ENCODE results near the gene HSPA2. TPM values are rescaled to one million over a fixed set of nuclear protein-coding genes. Genes with fewer than 3 reads are reported as not detected.
"Not testable (repeated sequence)": the region's sequence is repeated elsewhere in the genome, so short reads cannot be mapped to it uniquely, and the experiment has no call there.

HSPA2 gene
- total RNA-seq, 1 donor: 2.5 TPM

- no peak for TF ChIP-seq CTCF (IDR thresholded peaks at IDR 0.05; ENCODE audit: insufficient read depth, low read length)
- DNase-seq (ENCODE audit: low read depth): no peak
- H3K4me3 ChIP-seq (ENCODE audit: low read depth, low read length): no peak overlapping the region
Observed at GRCh38 chr14:64561631-64562030, 21.1 kb downstream of the HSPA2 start.

- no peak for DNase-seq (ENCODE audit: low read depth)
- no peak for TF ChIP-seq CTCF (IDR thresholded peaks at IDR 0.05; ENCODE audit: insufficient read depth, low read length)
- H3K4me3 ChIP-seq (ENCODE audit: low read depth, low read length): no peak overlapping the region
Observed at GRCh38 chr14:64562436-64562835, 21.9 kb downstream of the HSPA2 start.

DNA sequence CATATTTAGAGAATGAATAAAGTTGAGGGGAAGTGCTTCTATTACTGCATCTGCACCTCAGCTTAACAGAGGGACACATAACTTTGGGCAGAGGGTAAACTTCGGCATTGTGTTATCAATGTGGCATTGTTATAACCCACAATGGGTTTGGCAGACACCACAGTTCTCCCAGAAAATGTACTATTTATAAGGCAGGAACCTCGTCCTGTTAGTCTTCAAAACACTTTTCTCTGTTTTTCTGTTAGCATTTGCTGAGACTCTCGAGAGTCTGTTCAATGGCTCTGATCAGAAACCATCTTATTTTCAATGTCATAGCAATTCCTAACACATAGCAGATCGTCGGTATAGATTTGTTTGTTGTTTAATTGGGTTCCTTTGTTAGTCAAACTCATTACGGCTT lies 23.2 kb downstream of the HSPA2 start:
- no peak overlapping the region for H3K4me3 ChIP-seq (ENCODE audit: low read depth, low read length)
- TF ChIP-seq CTCF (IDR thresholded peaks at IDR 0.05; ENCODE audit: insufficient read depth, low read length): no peak
- DNase-seq (ENCODE audit: low read depth): no peak

DNA sequence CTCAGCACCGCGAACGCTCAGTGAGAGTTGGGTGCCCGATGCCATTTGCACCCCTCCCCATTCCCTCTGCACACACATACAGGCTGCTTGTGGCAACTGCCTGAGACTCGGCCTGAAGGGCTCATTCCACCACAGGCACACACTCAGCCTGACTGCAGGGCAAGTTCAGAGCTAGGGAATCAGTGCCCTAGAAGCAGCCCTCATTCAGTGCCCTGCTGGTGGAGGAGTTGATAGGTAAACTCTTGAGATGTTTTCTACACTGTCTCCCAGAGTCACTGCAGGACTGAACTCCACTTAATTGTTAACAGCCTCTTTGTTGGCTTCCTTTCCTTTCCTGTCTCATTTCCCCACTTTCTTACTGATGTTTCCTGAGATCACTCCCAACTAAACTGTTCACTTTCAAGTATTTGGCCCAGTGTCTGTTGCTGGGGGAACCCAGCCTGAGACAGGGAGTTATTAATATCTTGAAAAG lies 26.1 kb downstream of the HSPA2 start:
- TF ChIP-seq CTCF (IDR thresholded peaks at IDR 0.05; ENCODE audit: insufficient read depth, low read length): no peak
- DNase-seq (ENCODE audit: low read depth): peak; percentile 39

DNA sequence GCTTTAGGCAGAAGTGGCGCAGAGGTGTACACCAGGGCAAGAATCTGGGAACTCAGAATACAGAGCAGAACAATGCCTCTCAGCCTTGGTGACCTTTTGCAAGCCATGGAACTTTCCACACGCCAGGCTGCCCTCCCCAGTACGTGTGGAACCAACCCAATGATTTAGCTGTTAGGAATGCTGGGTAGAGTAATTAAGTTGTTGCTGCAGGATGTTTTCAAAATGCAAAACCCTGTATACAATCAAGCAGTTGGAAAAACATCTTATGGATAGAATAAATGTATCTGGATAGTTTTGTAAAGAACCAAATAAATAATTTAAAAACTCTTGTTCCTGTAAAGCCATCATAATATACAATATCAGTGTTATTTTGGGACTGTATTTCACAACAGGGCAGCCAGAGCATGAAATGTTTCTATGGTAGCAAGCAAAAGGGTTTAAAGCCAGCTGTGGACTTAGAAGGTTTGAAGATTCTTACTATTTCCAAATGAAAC lies 28.6 kb downstream of the HSPA2 start:
- H3K4me3 ChIP-seq (ENCODE audit: low read depth, low read length): no peak overlapping the region
- peak; percentile 78 for DNase-seq (ENCODE audit: low read depth)
- no peak for TF ChIP-seq CTCF (IDR thresholded peaks at IDR 0.05; ENCODE audit: insufficient read depth, low read length)

More for the DNA sequence above, 26.1 kb downstream of the HSPA2 start:
- no peak overlapping the region for H3K4me3 ChIP-seq (ENCODE audit: low read depth, low read length)

GRCh38 chr14:64569646-64570045 lies 29.1 kb downstream of the HSPA2 start:
- H3K4me3 ChIP-seq (ENCODE audit: low read depth, low read length); DNase-seq (ENCODE audit: low read depth): not testable (repeated sequence)

DNA sequence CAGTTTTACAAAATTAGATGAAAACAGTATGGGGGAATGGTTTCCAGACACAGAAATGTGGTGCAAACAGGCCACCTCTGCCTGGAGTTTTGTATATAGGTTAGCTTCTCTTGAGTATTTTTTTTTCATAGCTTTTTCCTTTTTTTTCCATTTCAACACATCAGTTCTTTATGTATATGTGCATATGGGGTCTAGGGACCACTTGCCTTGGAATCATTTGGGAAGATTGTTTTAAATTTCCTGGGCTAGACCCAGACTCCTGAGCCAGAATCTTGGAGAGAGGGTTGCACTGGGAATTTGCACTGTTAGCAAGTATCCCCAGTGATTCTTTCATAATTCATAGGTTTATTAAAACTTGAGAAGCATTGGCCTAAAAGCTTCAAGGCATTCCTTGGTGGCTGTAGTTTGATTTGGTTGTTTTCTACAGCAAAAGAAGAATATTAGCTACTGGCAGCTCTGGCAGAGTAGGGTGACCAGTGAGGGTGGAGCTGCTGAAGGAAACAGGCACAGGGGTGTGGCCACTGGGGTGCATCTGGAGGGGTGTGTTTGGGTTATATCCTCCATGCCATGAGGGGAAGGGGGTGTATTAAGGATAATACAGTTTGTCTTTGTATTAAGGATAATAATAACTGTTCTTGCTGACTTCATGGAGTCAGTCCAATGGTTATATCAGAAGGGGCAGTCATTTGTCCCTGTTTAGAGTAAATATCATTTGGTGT lies 32.0 kb downstream of the HSPA2 start:
- TF ChIP-seq CTCF (IDR thresholded peaks at IDR 0.05; ENCODE audit: insufficient read depth, low read length): no peak
- no peak for DNase-seq (ENCODE audit: low read depth)
- no peak overlapping the region for H3K4me3 ChIP-seq (ENCODE audit: low read depth, low read length)

All from fibroblast of the aortic adventitia (primary cell).